Activated CD8-positive, alpha-beta memory T cell treated with anti-CD3 and anti-CD28 coated beads, Interleukin-2, amount 50 U/mL, for 1 hour (primary cell): Measurements from ENCODE around the gene TANC2.

Source experiments
- DNase-seq: peaks from one replicate; pipeline ENCODE4 v3.0.0-alpha.2; 2020; ENCODE audit errors: extremely low read depth

TANC2 gene

GRCh38 chr17:63001689-63002394 lies 35.8 kb downstream of the TANC2 start:
- DNase-seq, result no peak

- no peak for DNase-seq
These were observed 36.6 kb downstream of the TANC2 start for GRCh38 chr17:63002625-63003024.

GRCh38 chr17:63015824-63016223 lies 49.8 kb downstream of the TANC2 start:
- DNase-seq, result no peak
